GM21360 (cell line): ENCODE measurements around the gene ZNF488.

Source experiments
- ATAC-seq: cut with Tn5 transposase; IDR thresholded peaks from one replicate; pipeline ENCODE4 v1.9.1; 2021; ENCODE audit warnings: mild to moderate bottlenecking, moderate library complexity; ENCODE audit not compliant: unreplicated experiment

Gene ZNF488

DNA sequence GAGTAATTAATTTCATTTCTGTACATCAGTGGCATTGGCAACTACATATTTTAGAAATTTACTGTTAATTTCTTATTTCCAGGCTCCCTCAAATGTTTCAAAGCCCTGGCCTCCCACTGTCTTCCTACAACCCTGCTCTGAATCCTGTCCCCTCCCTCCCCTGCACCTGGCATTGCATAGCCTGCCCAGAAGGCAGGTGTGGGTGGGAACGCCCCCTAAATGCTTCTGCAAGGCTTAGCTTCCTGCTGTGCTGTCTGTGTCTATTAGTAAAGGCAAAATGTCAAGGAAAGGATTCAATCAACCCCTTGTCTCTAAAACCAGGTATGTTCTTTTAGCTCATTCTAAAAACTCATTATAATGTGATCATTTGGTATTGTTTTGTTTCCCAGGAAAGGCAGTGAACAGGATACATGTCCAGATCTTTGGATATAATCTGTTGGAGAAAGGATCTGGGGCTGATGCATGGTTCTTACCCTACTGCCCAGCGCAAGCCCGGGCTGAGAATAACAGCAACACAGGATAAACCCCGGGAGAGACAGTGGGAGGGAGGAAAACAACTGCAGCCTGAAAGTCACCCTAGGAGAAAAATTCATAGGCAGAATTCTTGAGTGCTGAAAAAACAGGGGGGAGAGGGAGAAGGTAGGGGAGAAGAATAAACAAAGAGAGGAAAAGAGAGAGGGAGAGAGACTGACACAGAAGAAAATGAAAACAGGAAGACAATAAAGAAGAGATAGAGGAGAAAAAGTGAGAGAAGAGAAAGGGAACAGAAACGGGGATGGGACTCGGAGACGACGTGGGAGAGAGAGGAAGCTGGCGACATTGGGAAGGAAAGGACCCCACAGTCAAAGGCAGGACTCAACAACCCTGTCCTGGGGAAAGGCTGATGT lies 589 bp downstream of the ZNF488 start:
- ATAC-seq: no peak

GRCh38 chr10:47381427-47382379 lies 2.4 kb downstream of the ZNF488 start:
- ATAC-seq: no peak

DNA sequence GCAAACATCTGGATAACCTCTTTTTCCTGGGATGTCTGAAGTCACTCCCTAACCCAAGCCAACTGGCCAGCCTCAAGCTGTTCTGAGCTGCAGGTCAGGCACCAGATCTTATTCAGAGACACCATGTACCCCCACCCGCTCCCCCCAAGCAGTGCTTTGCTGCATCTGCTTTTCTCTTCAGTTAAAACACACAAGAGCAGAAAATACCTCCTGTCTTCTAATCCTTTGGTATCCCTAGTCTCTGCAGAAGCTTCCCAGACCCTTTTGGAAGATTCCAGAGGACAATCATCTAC lies 3.0 kb downstream of the ZNF488 start:
- no peak for ATAC-seq

DNA sequence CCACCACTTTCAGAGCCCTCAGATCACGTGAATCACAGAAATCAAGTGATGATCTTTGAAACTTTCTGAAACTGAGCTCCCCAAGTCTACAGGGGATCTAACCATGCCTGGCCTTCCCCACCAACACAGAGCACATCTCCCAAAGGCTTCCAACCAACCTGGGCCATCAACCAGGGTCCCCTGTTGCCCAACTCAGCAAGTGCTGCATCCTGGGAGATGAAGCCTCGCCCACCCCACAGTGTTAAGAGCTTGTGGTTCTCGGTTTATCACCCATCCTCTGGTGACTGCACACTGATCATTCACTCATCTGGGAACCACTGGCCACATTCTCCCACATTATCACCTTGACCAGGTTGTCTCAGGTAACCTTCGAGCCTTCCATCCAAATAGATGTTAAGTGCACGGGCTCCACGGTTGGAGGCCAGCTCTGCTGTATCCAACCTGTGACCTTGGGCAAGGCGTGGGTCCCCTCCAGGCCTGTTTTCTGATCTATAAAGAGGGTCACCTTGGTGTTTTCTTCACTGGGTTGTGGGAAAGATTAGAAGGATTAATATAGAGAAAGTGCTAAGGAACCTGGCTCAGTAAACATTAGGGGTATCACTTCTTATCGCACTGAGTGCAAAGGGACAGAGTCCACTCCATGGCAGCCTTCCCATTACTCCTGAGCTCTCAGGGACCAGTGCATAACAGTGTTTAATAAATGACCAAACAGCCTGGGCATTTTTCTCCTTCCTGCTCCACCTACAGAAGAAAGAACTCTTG lies 3.6 kb downstream of the ZNF488 start:
- no peak for ATAC-seq

DNA sequence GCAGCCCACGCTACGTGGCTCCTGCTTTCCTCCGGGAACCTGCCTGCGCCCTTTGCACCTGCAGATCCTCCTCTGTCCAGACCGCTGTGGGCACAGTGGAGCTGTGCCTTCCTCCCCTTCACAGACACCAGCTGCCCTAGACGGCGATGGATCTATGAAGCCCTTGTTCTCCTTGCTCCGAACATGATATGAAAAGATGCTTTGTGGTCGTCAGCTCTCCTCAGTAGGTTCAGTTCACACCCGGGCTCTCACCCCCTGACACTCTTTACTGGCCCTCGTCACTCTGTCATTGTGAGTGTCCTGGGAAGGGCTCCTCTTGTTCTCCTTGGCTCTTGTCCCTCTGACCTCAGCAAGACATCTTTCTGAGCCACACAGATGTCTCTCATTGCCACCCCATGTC lies 4.2 kb downstream of the ZNF488 start:
- ATAC-seq: no peak

DNA sequence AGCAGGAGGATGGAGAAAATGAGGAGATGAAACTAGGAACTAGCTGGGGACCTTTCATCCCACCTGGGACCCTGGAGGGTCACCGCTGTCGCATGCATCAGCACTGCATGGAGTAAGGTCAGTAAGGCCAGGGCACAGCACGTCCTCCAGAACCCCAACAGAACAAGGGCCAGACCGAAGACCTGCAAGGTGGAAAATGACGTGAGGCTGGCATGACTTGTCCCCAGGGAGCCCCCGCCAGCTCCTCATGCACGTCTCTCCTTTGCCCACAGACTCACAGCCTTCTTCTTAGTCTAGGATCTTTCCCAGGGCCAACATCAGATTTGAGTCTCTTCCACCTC lies 4.7 kb downstream of the ZNF488 start:
- no peak for ATAC-seq

GRCh38 chr10:47378606-47379444 lies 5.3 kb downstream of the ZNF488 start:
- ATAC-seq: no peak

- ATAC-seq: no peak
These were observed 5.9 kb downstream of the ZNF488 start for GRCh38 chr10:47378183-47378510.

GRCh38 chr10:47376522-47377220 lies 7.4 kb downstream of the ZNF488 start:
- no peak for ATAC-seq

DNA sequence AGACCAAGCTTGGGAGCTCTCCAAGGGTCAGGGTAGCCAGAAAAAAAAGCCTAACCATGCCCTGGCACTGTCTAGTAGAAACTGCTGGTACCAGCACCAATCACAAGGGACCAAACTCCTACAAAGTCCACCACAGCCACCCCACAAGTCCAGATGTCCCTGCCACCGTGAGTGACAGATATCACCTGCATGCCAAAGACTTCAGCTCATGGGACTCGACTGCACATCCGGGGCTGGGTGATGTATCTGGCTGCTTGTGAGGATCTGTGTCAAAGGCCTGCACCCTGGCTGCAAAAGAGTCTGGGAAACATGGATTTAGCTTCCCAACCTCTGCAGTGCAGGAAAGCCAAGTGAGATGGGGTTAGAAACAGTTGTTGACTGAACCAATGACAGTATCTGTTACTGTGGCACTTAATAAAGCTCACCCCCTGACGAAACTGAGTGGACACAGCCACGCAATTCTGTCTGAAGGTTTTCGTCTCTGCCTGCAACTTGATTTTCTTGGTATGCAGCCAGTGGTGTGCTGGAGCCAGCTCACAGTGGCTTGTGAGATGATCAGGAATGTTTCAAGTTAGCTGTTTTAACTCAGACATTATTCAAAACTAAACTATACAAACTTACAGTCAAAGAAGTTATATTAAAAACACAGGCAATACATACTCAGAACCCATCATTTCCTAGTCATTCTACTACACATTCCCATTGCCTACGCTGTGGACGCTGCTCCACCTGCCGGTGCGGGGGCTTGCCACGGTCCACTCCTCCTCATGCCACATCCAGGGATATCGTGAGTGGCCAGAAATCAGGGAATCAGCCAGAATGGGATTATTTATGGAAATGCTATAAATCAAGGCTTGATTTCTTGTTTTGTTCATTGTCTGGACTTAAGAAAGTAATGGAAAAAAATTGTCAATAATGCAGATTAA lies 9.2 kb downstream of the ZNF488 start:
- no peak for ATAC-seq

DNA sequence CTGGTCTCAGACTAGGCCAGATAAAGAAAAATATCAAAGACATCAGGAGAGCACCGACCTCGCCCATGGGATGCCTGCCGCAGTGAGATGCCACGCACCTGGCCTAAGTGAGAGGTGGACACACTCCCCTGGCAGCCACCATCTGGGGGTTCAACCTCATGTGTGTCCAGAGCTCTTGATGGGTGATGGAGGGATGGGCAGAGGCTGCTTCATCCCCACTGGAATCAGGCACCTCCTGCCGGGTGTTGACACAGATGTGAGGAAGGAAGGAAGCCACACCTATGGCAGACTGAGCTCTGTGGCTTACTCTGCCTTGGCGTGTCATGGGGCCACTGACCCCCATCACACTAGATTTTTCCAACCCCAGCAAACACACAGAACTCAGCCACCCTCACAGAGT lies 11.4 kb downstream of the ZNF488 start:
- no peak for ATAC-seq

DNA sequence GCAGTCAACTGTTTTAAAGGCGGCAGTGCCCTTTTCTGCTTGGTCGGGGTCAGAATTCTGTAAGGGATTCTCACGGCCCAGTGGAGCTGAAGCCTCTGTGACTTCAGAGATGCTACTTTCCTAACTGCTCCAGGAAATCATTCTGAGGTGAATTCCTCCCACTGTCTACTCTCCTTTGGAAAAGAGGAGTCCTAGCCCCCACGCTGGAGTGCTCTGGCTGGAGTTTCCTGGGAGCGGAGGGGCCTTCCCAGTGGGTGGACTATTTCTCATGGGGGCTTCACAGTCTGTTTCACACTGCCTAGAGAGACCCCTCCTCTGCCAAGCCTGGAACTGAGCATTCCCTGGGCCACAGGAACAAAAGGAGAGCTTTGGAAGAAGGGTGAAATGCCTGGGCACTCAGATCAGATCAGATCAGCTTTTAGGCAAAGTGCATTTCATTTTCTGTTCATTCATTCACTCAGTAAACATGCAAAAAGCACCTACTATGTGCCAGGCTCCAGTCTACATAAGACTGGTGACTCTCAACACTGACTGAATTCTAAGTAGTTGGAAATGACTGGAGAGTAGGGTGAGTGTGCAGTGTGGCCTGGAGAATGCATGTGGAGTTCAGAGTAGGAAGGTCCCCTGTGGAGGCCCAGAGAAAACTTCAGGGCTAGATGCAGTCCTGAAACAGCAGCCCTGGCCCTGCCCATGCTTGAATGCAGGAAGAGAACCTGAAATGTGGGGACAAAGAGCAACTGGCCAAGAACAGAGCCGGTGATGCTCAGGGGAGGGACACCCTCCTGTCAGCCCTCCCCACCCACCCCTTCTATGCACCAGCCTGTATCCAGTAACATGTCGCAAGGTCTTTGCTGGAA lies 12.2 kb downstream of the ZNF488 start:
- no peak for ATAC-seq

- ATAC-seq: no peak
These were observed 13.2 kb downstream of the ZNF488 start for GRCh38 chr10:47370878-47371277.

DNA sequence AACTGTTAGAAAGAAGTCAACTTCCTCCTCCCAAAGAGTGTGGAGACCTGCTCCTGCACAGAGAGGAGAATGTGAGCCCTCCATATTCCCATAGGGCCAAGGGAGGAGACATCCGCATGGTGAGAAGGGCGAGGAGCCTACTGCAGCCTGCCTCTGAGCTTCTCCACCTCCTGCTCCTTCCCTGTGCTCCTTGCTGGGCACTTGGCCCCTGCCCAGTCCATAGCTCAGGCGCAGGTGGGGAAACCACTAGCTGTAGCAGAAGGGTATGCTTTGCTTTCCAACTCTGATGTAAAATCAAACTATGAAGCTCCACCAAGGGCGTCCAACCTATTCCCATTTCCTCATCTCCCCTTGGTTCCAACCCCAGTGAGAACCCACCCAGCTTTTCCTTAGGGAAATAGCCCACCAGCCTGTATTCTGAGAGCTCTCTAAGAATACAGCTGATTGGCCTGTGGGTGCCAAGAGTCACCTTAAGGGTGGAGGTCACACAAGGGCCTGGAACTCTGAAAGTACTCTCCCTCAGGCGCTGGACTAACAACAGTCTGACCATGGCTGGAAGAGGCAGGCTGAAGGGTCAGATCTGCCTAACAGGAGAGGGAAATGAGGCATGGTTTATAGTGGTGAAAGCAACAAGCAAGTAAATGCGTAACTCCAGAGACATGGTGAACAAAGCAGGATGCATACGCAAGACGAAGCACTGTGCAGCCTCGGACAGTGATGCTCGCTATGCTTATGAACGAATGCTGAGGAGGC lies 13.9 kb downstream of the ZNF488 start:
- ATAC-seq: no peak

GRCh38 chr10:47369251-47369894 lies 14.7 kb downstream of the ZNF488 start:
- ATAC-seq: no peak

DNA sequence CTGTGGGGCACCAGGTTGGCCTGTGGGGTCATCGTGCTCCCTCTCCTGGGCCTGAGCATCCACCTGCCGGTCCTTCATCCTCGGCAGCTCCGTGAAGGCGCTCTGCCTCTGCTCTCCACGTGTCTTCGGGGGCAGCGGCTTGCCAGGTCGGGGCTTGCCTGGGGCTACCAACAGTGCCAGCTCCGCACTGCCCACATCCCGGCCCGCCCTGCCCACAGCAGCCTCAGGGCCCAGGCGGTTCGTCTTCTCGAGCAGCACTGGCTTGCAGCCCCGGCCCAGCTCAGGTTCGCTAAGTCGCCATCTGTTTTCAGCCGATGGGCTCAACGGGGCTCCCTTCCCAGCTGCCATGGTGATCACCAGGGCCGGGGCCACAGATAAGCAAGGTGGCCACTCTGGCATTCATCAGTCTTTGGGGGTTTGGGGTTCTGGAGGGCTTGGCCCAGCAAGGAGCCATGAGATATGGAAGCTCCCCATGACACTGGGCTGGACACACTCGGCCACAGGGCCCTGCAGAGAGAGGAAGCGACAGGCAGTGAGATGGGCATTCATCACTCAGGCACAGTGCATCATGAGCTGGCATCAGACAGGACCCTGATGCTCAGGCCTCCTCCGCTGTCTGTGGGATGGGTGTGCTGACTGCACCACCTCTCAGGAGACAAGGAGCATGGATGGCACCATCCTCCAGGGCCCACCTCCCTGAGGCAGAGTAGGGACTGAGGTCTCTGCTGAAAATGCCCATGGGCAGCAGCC lies 15.5 kb downstream of the ZNF488 start:
- ATAC-seq: no peak
